Gastrocnemius medialis (tissue), 4 donors: ENCODE data around the gene EXOC6.

ENCODE experiments used
- POLR2A ChIP-seq, 2 donors: fragments of 450-650 bp; IDR thresholded peaks; one replicate each; pipeline ENCODE4 v1.6.1; 2017; ENCODE audit warnings: antibody characterized with exemption in 2 of 2, mild to moderate bottlenecking in 2 of 2, moderate library complexity in 2 of 2
- TF ChIP-seq, protein P1 (sequence below), 5 experiments: fragments of 450-650 bp in 3 of 5; fragments of 200-600 bp in 2 of 5; sonication (generic) in 2 of 5; IDR thresholded peaks in 4 of 5; conservative IDR thresholded peaks in 1 of 5; 1 replicate in 4 of 5; 2 replicates in 1 of 5; pipeline ENCODE4 v1.5.1; 2016 to 2019; ENCODE audit warnings: antibody characterized with exemption in 5 of 5, mild to moderate bottlenecking in 3 of 5, moderate library complexity in 3 of 5

DNA sequence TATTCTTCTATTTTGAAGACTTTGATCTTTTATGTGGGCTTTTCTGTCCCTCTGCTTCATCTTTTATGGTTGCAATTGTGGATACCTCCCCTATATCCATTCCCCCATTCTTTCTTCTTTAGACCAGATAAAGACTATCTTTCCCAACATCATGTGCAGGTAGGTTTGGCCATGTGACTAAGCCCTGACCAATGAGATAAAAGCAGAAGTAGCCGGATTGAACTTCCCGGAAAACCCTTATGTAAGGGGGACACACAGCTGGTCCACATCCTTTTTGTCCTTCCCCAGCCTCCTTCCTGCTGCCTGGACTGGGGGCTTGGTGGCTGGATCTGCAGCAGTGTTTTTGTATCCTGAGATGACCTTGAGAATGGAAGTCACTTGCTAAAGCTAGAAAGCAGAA, 33.5 kb upstream of the EXOC6 start:
- TF ChIP-seq, protein P1, sequence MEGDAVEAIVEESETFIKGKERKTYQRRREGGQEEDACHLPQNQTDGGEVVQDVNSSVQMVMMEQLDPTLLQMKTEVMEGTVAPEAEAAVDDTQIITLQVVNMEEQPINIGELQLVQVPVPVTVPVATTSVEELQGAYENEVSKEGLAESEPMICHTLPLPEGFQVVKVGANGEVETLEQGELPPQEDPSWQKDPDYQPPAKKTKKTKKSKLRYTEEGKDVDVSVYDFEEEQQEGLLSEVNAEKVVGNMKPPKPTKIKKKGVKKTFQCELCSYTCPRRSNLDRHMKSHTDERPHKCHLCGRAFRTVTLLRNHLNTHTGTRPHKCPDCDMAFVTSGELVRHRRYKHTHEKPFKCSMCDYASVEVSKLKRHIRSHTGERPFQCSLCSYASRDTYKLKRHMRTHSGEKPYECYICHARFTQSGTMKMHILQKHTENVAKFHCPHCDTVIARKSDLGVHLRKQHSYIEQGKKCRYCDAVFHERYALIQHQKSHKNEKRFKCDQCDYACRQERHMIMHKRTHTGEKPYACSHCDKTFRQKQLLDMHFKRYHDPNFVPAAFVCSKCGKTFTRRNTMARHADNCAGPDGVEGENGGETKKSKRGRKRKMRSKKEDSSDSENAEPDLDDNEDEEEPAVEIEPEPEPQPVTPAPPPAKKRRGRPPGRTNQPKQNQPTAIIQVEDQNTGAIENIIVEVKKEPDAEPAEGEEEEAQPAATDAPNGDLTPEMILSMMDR (IDR thresholded peaks at IDR 0.05 in 4 of 5, conservative IDR thresholded peaks at IDR 0.05 in 1 of 5): no peak
- TF ChIP-seq POLR2A (IDR thresholded peaks at IDR 0.05): no peak
